Measurements from ENCODE around the gene ISM1. TPM values are rescaled to one million over a fixed set of nuclear protein-coding genes. Genes with fewer than 3 reads are reported as not detected.

ISM1 gene
- total and polyA plus RNA-seq, 2 of the 13 experiments (the other 11 are each of a cell fraction or from before 2014, with no cell fraction given): 0.40 to 1.4 TPM

DNA sequence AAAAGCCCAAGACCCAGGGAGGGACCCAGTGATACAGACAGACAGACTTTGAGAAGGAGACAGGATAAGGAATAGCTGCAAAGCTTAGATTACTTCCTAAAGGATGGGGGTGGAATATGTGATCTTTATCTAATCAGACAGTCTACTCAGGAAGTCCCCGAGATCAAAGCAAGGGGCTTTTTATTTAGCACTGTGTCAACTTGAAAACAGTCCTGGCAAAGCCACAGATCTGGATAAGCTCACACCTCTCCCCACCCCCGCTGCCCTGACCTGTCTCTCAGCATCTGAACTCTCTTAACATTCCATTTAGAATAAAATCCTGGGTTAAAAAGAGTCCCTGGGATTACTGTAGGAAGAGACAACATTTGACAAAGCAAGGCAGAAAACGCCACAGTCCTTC, 101.5 kb downstream of the ISM1 start (continued):
- no peak for TF ChIP-seq HNRNPH1 (optimal IDR thresholded peaks at IDR 0.05; ENCODE audit: low read depth, low read length)
- no peak for TF ChIP-seq ZNF614 (CRISPR knock-in tag; IDR thresholded peaks at IDR 0.05; ENCODE audit: borderline replicate concordance)
- TF ChIP-seq, protein P1, sequence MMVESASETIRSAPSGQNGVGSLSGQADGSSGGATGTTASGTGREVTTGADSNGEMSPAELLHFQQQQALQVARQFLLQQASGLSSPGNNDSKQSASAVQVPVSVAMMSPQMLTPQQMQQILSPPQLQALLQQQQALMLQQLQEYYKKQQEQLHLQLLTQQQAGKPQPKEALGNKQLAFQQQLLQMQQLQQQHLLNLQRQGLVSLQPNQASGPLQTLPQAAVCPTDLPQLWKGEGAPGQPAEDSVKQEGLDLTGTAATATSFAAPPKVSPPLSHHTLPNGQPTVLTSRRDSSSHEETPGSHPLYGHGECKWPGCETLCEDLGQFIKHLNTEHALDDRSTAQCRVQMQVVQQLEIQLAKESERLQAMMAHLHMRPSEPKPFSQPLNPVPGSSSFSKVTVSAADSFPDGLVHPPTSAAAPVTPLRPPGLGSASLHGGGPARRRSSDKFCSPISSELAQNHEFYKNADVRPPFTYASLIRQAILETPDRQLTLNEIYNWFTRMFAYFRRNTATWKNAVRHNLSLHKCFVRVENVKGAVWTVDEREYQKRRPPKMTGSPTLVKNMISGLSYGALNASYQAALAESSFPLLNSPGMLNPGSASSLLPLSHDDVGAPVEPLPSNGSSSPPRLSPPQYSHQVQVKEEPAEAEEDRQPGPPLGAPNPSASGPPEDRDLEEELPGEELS (CRISPR knock-in tag; IDR thresholded peaks at IDR 0.05): peak; percentile 31; the same call in 1 of the 2 replicates
- TF ChIP-seq ZNF605 (CRISPR knock-in tag; IDR thresholded peaks at IDR 0.05): no peak
- no peak for TF ChIP-seq NR2F2 (IDR thresholded peaks at IDR 0.05; ENCODE audit: borderline replicate concordance, low read depth)
- TF ChIP-seq, protein P2, sequence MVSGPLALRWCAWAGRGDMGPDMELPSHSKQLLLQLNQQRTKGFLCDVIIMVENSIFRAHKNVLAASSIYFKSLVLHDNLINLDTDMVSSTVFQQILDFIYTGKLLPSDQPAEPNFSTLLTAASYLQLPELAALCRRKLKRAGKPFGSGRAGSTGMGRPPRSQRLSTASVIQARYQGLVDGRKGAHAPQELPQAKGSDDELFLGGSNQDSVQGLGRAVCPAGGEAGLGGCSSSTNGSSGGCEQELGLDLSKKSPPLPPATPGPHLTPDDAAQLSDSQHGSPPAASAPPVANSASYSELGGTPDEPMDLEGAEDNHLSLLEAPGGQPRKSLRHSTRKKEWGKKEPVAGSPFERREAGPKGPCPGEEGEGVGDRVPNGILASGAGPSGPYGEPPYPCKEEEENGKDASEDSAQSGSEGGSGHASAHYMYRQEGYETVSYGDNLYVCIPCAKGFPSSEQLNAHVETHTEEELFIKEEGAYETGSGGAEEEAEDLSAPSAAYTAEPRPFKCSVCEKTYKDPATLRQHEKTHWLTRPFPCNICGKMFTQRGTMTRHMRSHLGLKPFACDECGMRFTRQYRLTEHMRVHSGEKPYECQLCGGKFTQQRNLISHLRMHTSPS (CRISPR knock-in tag; IDR thresholded peaks at IDR 0.05; ENCODE audit: low read depth): no peak
- TF ChIP-seq GATAD2A (CRISPR knock-in tag; IDR thresholded peaks at IDR 0.05): 0 out of 2 replicates have a peak, but pooled peaks have one; percentile 37
- peak; percentile 28; the same call in 1 of the 2 replicates for TF ChIP-seq BCL6 (CRISPR knock-in tag; IDR thresholded peaks at IDR 0.05)
- peak; percentile 19; the same call in 1 of the 2 replicates for TF ChIP-seq SOX5 (CRISPR knock-in tag; IDR thresholded peaks at IDR 0.05; ENCODE audit: borderline replicate concordance)
- TF ChIP-seq ZFP36L2 (CRISPR knock-in tag; IDR thresholded peaks at IDR 0.05): no peak
- TF ChIP-seq SP1 (IDR thresholded peaks at IDR 0.05): no peak
- TF ChIP-seq SP1 (CRISPR knock-in tag; IDR thresholded peaks at IDR 0.05): no peak
- no peak for TF ChIP-seq ZNF317 (CRISPR knock-in tag; IDR thresholded peaks at IDR 0.05)
- TF ChIP-seq, protein P3, sequence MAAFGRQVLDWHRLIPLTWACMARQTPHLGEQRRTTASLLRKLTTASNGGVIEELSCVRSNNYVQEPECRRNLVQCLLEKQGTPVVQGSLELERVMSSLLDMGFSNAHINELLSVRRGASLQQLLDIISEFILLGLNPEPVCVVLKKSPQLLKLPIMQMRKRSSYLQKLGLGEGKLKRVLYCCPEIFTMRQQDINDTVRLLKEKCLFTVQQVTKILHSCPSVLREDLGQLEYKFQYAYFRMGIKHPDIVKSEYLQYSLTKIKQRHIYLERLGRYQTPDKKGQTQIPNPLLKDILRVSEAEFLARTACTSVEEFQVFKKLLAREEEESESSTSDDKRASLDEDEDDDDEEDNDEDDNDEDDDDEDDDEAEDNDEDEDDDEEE (CRISPR knock-in tag; IDR thresholded peaks at IDR 0.05): no peak
- TF ChIP-seq JUND (CRISPR knock-in tag; IDR thresholded peaks at IDR 0.05): no peak
- TF ChIP-seq CEBPB (IDR thresholded peaks at IDR 0.05; ENCODE audit: borderline replicate concordance, low read depth, low read length): no peak
- TF ChIP-seq NFKB2 (CRISPR knock-in tag; IDR thresholded peaks at IDR 0.05; ENCODE audit: borderline replicate concordance): no peak
- no peak for TF ChIP-seq YY1 (IDR thresholded peaks at IDR 0.05; ENCODE audit: insufficient read depth, insufficient replicate concordance, low read depth, low read length)
- TF ChIP-seq ZNF598 (CRISPR knock-in tag; IDR thresholded peaks at IDR 0.05; ENCODE audit: borderline replicate concordance): no peak
- TF ChIP-seq, protein P4, sequence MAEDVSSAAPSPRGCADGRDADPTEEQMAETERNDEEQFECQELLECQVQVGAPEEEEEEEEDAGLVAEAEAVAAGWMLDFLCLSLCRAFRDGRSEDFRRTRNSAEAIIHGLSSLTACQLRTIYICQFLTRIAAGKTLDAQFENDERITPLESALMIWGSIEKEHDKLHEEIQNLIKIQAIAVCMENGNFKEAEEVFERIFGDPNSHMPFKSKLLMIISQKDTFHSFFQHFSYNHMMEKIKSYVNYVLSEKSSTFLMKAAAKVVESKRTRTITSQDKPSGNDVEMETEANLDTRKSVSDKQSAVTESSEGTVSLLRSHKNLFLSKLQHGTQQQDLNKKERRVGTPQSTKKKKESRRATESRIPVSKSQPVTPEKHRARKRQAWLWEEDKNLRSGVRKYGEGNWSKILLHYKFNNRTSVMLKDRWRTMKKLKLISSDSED (CRISPR knock-in tag; IDR thresholded peaks at IDR 0.05): no peak
- peak; percentile 50; the same call in 1 of the 2 replicates for TF ChIP-seq RARA (CRISPR knock-in tag; IDR thresholded peaks at IDR 0.05)

Measured in HepG2 (cell line).